Measurements from ENCODE around the gene GSS.

GSS gene

DNA sequence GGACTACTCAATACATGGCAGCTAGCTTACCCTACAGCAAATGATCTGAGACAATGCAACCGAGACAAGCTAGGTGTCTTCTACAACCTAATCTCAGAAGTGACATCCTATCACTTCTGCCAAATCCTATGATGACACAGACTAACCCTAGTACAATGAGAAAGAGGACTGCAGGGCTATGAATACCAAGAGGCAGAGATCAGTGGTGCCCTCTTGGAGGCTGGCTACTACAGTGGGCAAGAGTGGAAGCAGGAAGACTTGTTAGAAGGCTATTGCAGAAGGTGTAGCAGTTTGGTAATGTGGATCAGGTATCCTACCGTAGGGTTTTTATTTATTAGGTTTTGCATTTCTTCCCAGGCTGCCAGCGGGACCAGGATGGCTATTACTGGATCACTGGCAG is 30.3 kb downstream of the GSS start:
- ChIA-PET CTCF (no interaction called here), POLR2A (no interaction called here)
- no peak for TF ChIP-seq ELF4 (IDR thresholded peaks at IDR 0.05)
- no peak for TF ChIP-seq ZNF384 (IDR thresholded peaks at IDR 0.05)
- TF ChIP-seq CTBP1 (IDR thresholded peaks at IDR 0.05; ENCODE audit: borderline replicate concordance): no peak
- no peak for TF ChIP-seq TARDBP (IDR thresholded peaks at IDR 0.05)
- TF ChIP-seq FOXA1 (IDR thresholded peaks at IDR 0.05): no peak
- TF ChIP-seq NFRKB (IDR thresholded peaks at IDR 0.05): no peak
- no peak for TF ChIP-seq BHLHE40 (IDR thresholded peaks at IDR 0.05; ENCODE audit: borderline replicate concordance)
- no peak for TF ChIP-seq SUZ12 (IDR thresholded peaks at IDR 0.05)
- no peak for TF ChIP-seq FOXM1 (IDR thresholded peaks at IDR 0.05; ENCODE audit: borderline replicate concordance)
- no peak for TF ChIP-seq LEF1 (IDR thresholded peaks at IDR 0.05; ENCODE audit: borderline replicate concordance)
- TF ChIP-seq, protein P1, sequence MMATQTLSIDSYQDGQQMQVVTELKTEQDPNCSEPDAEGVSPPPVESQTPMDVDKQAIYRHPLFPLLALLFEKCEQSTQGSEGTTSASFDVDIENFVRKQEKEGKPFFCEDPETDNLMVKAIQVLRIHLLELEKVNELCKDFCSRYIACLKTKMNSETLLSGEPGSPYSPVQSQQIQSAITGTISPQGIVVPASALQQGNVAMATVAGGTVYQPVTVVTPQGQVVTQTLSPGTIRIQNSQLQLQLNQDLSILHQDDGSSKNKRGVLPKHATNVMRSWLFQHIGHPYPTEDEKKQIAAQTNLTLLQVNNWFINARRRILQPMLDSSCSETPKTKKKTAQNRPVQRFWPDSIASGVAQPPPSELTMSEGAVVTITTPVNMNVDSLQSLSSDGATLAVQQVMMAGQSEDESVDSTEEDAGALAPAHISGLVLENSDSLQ (IDR thresholded peaks at IDR 0.05): no peak
- no peak for TF ChIP-seq L3MBTL2 (conservative IDR thresholded peaks at IDR 0.05)
- no peak for TF ChIP-seq SP1 (IDR thresholded peaks at IDR 0.05)
- no peak for TF ChIP-seq FOXK2 (IDR thresholded peaks at IDR 0.05)
- no peak for TF ChIP-seq ARNT (IDR thresholded peaks at IDR 0.05)
- TF ChIP-seq HDGF (IDR thresholded peaks at IDR 0.05; ENCODE audit: borderline replicate concordance): no peak

DNA sequence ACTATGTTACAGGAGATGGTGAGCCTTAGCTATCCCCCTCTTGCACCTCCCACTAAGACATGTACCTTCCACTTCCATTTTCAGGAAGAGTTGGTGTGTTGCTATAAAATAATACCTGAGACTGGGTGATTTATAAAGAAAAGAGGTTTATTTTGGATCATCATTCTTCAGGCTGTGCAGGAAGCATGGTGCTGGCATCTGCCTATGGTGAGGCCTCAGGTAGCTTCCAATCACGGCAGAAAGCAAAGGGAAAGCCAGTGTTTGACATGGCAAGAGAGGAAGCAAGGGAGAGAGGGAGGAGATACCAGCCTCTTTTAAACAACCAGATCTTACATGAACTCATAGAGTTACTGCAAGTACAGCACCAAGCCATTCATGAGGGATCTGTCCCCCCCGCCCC is 32.2 kb downstream of the GSS start:
- no peak for TF ChIP-seq SP1 (IDR thresholded peaks at IDR 0.05)
- TF ChIP-seq BHLHE40 (IDR thresholded peaks at IDR 0.05; ENCODE audit: borderline replicate concordance): no peak
- TF ChIP-seq LEF1 (IDR thresholded peaks at IDR 0.05; ENCODE audit: borderline replicate concordance): no peak
- TF ChIP-seq FOXM1 (IDR thresholded peaks at IDR 0.05; ENCODE audit: borderline replicate concordance): no peak
- TF ChIP-seq ELF4 (IDR thresholded peaks at IDR 0.05): no peak
- TF ChIP-seq CTBP1 (IDR thresholded peaks at IDR 0.05; ENCODE audit: borderline replicate concordance): no peak
- no peak for TF ChIP-seq L3MBTL2 (conservative IDR thresholded peaks at IDR 0.05)
- TF ChIP-seq HDGF (IDR thresholded peaks at IDR 0.05; ENCODE audit: borderline replicate concordance): no peak
- TF ChIP-seq FOXK2 (IDR thresholded peaks at IDR 0.05): no peak
- TF ChIP-seq ARNT (IDR thresholded peaks at IDR 0.05): no peak
- no peak for TF ChIP-seq ZNF384 (IDR thresholded peaks at IDR 0.05)
- no peak for TF ChIP-seq NFRKB (IDR thresholded peaks at IDR 0.05)
- ChIA-PET POLR2A (no interaction called here), CTCF (no interaction called here)

More for the DNA sequence above, 30.3 kb downstream of the GSS start:
- DNase-seq (ENCODE audit: extremely low spot score): no peak

DNA sequence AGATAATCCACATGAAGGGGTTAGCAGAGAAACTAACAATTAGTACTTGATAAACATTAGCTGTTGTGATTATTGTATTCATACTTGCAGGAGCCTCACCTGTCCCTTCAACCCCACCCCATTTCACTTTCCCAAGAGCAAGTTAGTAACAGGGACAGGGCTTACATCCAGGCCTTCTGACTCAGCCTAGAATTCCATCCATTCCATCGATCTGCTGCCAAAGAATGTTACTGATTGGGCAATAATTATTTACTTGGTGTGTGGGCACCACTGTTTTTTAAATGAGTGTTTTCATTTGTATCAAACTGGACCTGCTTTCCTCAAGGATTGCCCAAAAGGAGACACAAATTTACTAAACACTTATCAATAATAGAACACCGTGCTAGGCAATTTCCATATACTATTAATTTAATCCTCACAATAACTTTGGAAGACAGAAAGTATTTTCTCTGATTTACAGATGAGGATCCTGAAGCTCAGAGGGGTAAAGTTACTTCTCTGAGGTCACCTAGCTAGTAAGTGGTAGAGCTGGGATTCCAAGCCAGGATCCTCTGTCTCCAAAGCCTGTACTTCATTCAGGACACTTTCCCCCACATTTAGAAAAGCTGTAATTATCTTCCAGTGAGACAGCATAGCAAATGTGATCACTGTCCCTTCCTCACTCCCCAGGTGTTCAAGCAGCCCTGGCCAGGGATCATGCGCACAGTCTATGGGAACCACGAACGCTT is 32.8 kb downstream of the GSS start:
- DNase-seq (ENCODE audit: extremely low spot score): no peak
- POLR2A ChIA-PET: no interaction called here
- TF ChIP-seq FOXK2 (IDR thresholded peaks at IDR 0.05): no peak
- no peak for TF ChIP-seq L3MBTL2 (conservative IDR thresholded peaks at IDR 0.05)
- no peak for TF ChIP-seq SUZ12 (IDR thresholded peaks at IDR 0.05)
- CTCF ChIA-PET: no interaction called here

More for the DNA sequence above, 32.2 kb downstream of the GSS start:
- DNase-seq (ENCODE audit: extremely low spot score): no peak

DNA sequence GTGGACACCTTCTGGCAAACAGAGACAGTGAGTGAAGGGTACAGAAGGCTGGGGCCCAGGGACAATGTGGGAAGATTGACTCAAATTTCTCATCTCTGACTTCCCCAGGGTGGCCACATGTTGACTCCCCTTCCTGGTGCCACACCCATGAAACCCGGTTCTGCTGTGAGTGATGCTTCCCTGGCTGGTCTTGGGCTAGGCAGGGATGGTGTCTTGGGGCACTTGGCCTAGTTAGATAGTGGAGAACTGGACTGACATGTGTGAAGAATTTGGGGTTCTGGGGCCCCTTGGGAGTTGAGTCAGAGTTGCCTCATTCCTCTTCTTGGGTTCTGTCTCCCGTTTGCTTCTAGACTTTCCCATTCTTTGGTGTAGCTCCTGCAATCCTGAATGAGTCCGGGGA is 34.2 kb downstream of the GSS start:
- POLR2A ChIA-PET: no interaction called here
- TF ChIP-seq FOXA1 (IDR thresholded peaks at IDR 0.05) (no peak), HDGF (IDR thresholded peaks at IDR 0.05; ENCODE audit: borderline replicate concordance) (no peak), FOXM1 (IDR thresholded peaks at IDR 0.05; ENCODE audit: borderline replicate concordance) (no peak)
- TF ChIP-seq, protein P1 (IDR thresholded peaks at IDR 0.05): no peak
- CTCF ChIA-PET: no interaction called here
- DNase-seq (ENCODE audit: extremely low spot score): no peak

DNA sequence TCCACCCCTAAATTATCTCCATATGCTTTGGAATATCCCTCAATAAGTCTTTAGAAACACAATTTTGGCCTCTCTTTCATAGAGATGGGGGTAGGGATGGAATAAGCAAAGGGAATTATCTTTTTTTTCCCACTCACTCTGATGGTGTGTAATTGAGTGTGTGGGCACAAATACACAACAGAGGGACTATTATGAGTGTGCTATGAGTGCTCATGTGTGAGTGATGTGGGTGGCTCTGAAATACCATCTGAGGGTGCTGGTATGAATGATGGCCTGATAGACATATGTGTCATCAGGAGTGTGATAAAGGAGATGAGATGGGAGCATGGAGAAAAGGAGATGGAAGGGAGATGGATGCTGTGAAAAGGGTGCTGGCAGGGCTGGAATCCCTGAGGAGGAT is 35.6 kb downstream of the GSS start:
- CTCF ChIA-PET: no interaction called here
- no peak for DNase-seq (ENCODE audit: extremely low spot score)
- TF ChIP-seq CTBP1 (IDR thresholded peaks at IDR 0.05; ENCODE audit: borderline replicate concordance) (no peak), ARNT (IDR thresholded peaks at IDR 0.05) (no peak), FOXM1 (IDR thresholded peaks at IDR 0.05; ENCODE audit: borderline replicate concordance) (no peak), HDGF (IDR thresholded peaks at IDR 0.05; ENCODE audit: borderline replicate concordance) (no peak), L3MBTL2 (conservative IDR thresholded peaks at IDR 0.05) (no peak), BHLHE40 (IDR thresholded peaks at IDR 0.05; ENCODE audit: borderline replicate concordance) (no peak), LEF1 (IDR thresholded peaks at IDR 0.05; ENCODE audit: borderline replicate concordance) (no peak), ZNF384 (IDR thresholded peaks at IDR 0.05) (no peak), FOXA1 (IDR thresholded peaks at IDR 0.05) (no peak), SUZ12 (IDR thresholded peaks at IDR 0.05) (no peak), NFRKB (IDR thresholded peaks at IDR 0.05) (no peak), TARDBP (IDR thresholded peaks at IDR 0.05) (no peak), ELF4 (IDR thresholded peaks at IDR 0.05) (no peak), FOXK2 (IDR thresholded peaks at IDR 0.05) (no peak), SP1 (IDR thresholded peaks at IDR 0.05) (no peak)
- TF ChIP-seq, protein P1 (IDR thresholded peaks at IDR 0.05): no peak
- POLR2A ChIA-PET: no interaction called here

DNA sequence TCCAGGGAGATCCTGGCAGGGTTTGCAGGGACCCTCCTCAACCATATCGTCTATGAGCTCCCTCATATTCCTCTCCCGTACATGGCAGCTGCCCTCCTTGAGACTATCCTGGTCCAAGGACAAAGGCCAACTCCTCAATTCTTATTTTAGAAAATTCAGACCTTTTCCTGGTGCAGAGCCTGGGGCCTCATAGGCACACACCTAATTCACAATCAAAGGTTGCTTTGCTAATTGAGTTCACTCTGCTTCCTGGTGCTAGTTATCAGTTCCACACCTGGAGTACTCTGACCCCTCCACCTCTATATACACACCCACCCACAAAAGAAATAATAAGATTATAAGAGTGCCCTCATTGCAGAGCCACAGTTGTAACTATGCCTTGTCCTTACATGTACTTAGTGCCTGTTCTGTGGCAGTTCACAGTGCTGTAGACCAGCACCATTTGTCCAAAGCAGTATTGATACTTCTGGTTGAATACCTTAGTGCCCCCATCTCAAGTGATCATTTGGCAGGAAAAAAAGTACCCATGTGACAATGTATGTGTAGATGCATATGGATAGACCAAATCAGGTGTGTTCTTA is 38.7 kb downstream of the GSS start:
- no peak for TF ChIP-seq LEF1 (IDR thresholded peaks at IDR 0.05; ENCODE audit: borderline replicate concordance)
- no peak for DNase-seq (ENCODE audit: extremely low spot score)
- ChIA-PET POLR2A (no interaction called here), CTCF (no interaction called here)
